ACHN (cell line): Measurements from ENCODE around the gene SPOCK1.
A peak's percentile ranks its signal among the peaks of the same experiment; 100 is the strongest.

Experiments
- DNase-seq: peaks from one replicate; pipeline ENCODE4 v3.0.0-alpha.2; 2015
- in situ Hi-C: cut with HindIII; loops from 2 replicates; pipeline ENCODE4 v1.10.0; 2017; ENCODE audit warnings: low sequenced_read_pairs, low pct_ligation_motif_present, low pct_unique_long_range_greater_than_20kb

Gene SPOCK1

GRCh38 chr5:137145721-137146120 is 353.4 kb downstream of the SPOCK1 start:
- DNase-seq: no peak
- in situ Hi-C loops: no loop called here

GRCh38 chr5:137144656-137145055 is 354.5 kb downstream of the SPOCK1 start:
- in situ Hi-C loops: no loop called here
- DNase-seq: no peak

GRCh38 chr5:137142764-137143605 is 356.1 kb downstream of the SPOCK1 start:
- in situ Hi-C loops: no loop called here
- peak; percentile 50 for DNase-seq

GRCh38 chr5:137142346-137142745 is 356.8 kb downstream of the SPOCK1 start:
- DNase-seq: no peak
- in situ Hi-C loops: no loop called here

GRCh38 chr5:137141779-137142178 is 357.3 kb downstream of the SPOCK1 start:
- DNase-seq: no peak
- in situ Hi-C loops: no loop called here

GRCh38 chr5:137136991-137137632 is 362.0 kb downstream of the SPOCK1 start:
- no peak for DNase-seq
- in situ Hi-C loops: no loop called here

GRCh38 chr5:137134920-137135532 is 364.1 kb downstream of the SPOCK1 start:
- in situ Hi-C loops: no loop called here
- DNase-seq: no peak

- in situ Hi-C loops: no loop called here
- DNase-seq: peak; percentile 50
Measured at GRCh38 chr5:137129886-137130680, 369.0 kb downstream of the SPOCK1 start.

- no peak for DNase-seq
- in situ Hi-C loops: no loop called here
Measured at GRCh38 chr5:137128012-137128411, 371.1 kb downstream of the SPOCK1 start.

GRCh38 chr5:137126829-137127228 is 372.3 kb downstream of the SPOCK1 start:
- DNase-seq: no peak
- in situ Hi-C loops: no loop called here

GRCh38 chr5:137122558-137122957 is 376.6 kb downstream of the SPOCK1 start:
- in situ Hi-C loops: no loop called here
- no peak for DNase-seq

GRCh38 chr5:137122075-137122474 is 377.1 kb downstream of the SPOCK1 start:
- no peak for DNase-seq
- in situ Hi-C loops: no loop called here

GRCh38 chr5:137119321-137119720 is 379.8 kb downstream of the SPOCK1 start:
- in situ Hi-C loops: no loop called here
- DNase-seq: no peak

- no peak for DNase-seq
- in situ Hi-C loops: no loop called here
Measured at GRCh38 chr5:137118629-137119028, 380.5 kb downstream of the SPOCK1 start.

- in situ Hi-C loops: no loop called here
- no peak for DNase-seq
Measured at GRCh38 chr5:137115152-137115551, 384.0 kb downstream of the SPOCK1 start.

GRCh38 chr5:137114529-137114928 is 384.6 kb downstream of the SPOCK1 start:
- DNase-seq: no peak
- in situ Hi-C loops: no loop called here

- in situ Hi-C loops: no loop called here
- no peak for DNase-seq
Measured at GRCh38 chr5:137113939-137114338, 385.2 kb downstream of the SPOCK1 start.

- in situ Hi-C loops: no loop called here
- no peak for DNase-seq
Measured at GRCh38 chr5:137113161-137113560, 386.0 kb downstream of the SPOCK1 start.
